Measurements from ENCODE around the gene FADS3.

- TF ChIP-seq CTCF (IDR thresholded peaks at IDR 0.05) (no peak), EP300 (IDR thresholded peaks at IDR 0.05; ENCODE audit: low read depth) (no peak), POLR2AphosphoS5 (IDR thresholded peaks at IDR 0.05) (peak in 2 of 3 donors; percentile 8 to 41), POLR2A (IDR thresholded peaks at IDR 0.05) (no peak)
Observed at GRCh38 chr11:61923166-61924063, 32.1 kb upstream of the FADS3 start.
